PC-3 (cell line): Measurements from ENCODE around the gene PADI2. TPM values are rescaled to one million over a fixed set of nuclear protein-coding genes. Genes with fewer than 3 reads are reported as not detected.
A peak's percentile ranks its signal among the peaks of the same experiment; 100 is the strongest.

Experiments used
- ATAC-seq: fragments of 200-7000 bp; cut with Tn5 transposase; 2 replicates; pipeline ENCODE4 v1.9.1; 2020; ENCODE audit warnings: mild to moderate bottlenecking, moderate library complexity
- Bru-seq: library from RNA; stranded (reverse); fragments of 400-500 nt; gene quantifications from one replicate; lab custom pipeline; 2021; lab: Mats Ljungman, UMichigan
- BruChase-seq, 2 experiments: library from RNA; stranded (reverse); fragments of 400-500 nt; gene quantifications; one replicate each; lab custom pipeline; 2021; lab: Mats Ljungman, UMichigan
- BruUV-seq: library from RNA; stranded (reverse); fragments of 400-500 nt; replicated peaks from 2 replicates; lab custom pipeline; 2021; lab: Mats Ljungman, UMichigan
- CTCF ChIA-PET: fragments of 300-600 bp; sonication (Branson Sonifier 250); formaldehyde crosslinking; loops from one replicate; lab custom pipeline; 2022; ENCODE audit warnings: antibody characterized with exemption; lab: Charles Lee
- POLR2A ChIA-PET: fragments of 300-600 bp; sonication (Branson Sonifier 250); formaldehyde crosslinking; loops from one replicate; lab custom pipeline; 2022; ENCODE audit warnings: antibody characterized with exemption; ENCODE audit not compliant: unreplicated experiment; lab: Charles Lee
- DNase-seq: peaks from one replicate; pipeline ENCODE4 v3.0.0-alpha.2; 2015
- H2AFZ ChIP-seq: fragments of 300-600 bp; sonication (generic); 2 replicates; pipeline ENCODE4 v1.6.0; 2016; ENCODE audit warnings: antibody characterized with exemption, low read length
- H3F3A ChIP-seq: fragments of 300-600 bp; sonication (generic); one replicate; pipeline ENCODE4 v1.6.0; 2017; ENCODE audit warnings: antibody characterized with exemption, low read length, control low read depth, mild to moderate bottlenecking; ENCODE audit not compliant: unreplicated experiment
- H3K27ac ChIP-seq: fragments of 300-600 bp; sonication (generic); 2 replicates; pipeline ENCODE4 v1.5.1; 2016; ENCODE audit warnings: mild to moderate bottlenecking, low read length
- H3K27me3 ChIP-seq: fragments of 300-600 bp; sonication (generic); 2 replicates; pipeline ENCODE4 v1.6.1; 2016; ENCODE audit warnings: low read length, mixed read lengths
- H3K36me3 ChIP-seq: fragments of 300-600 bp; sonication (generic); 2 replicates; pipeline ENCODE4 v1.6.1; 2016; ENCODE audit warnings: low read depth, mixed run types, low read length, mixed read lengths
- H3K4me1 ChIP-seq: fragments of 300-600 bp; sonication (generic); 2 replicates; pipeline ENCODE4 v1.5.1; 2016; ENCODE audit warnings: low read length; ENCODE audit not compliant: insufficient read depth
- H3K4me2 ChIP-seq: fragments of 300-600 bp; sonication (generic); 2 replicates; pipeline ENCODE4 v1.6.0; 2016; ENCODE audit warnings: low read length
- H3K4me3 ChIP-seq: fragments of 300-600 bp; sonication (generic); 2 replicates; pipeline ENCODE4 v1.5.1; 2016; ENCODE audit warnings: mild to moderate bottlenecking, low read length, mixed read lengths
- H3K79me2 ChIP-seq: fragments of 300-600 bp; sonication (generic); 2 replicates; pipeline ENCODE4 v1.6.1; 2017; ENCODE audit warnings: low read length, mixed read lengths
- H3K9ac ChIP-seq: fragments of 300-600 bp; sonication (generic); 2 replicates; pipeline ENCODE4 v1.6.0; 2016; ENCODE audit warnings: mild to moderate bottlenecking, low read length
- H3K9me2 ChIP-seq: fragments of 300-600 bp; sonication (generic); replicated peaks from 2 replicates; pipeline ENCODE4 v1.6.1; 2016; ENCODE audit warnings: mixed run types, low read length, mixed read lengths
- H3K9me3 ChIP-seq: fragments of 300-600 bp; sonication (generic); 2 replicates; pipeline ENCODE4 v1.6.1; 2016; ENCODE audit warnings: low read length, mixed read lengths
- H4K20me1 ChIP-seq: fragments of 300-600 bp; sonication (generic); 2 replicates; pipeline ENCODE4 v1.6.1; 2016; ENCODE audit warnings: low read length, mixed read lengths
- CTCF ChIP-seq: fragments of 300-600 bp; sonication (generic); conservative IDR thresholded peaks from 2 replicates; pipeline ENCODE4 v1.5.1; 2017; ENCODE audit warnings: antibody characterized with exemption, low read depth, mild to moderate bottlenecking, low read length
- EZH2 ChIP-seq: fragments of 300-600 bp; sonication (generic); IDR thresholded peaks from one replicate; pipeline ENCODE4 v1.6.1; 2017; ENCODE audit warnings: antibody characterized with exemption, mild to moderate bottlenecking, low read length; ENCODE audit not compliant: unreplicated experiment
- EZH2phosphoT487 ChIP-seq: fragments of 300-600 bp; sonication (generic); IDR thresholded peaks from 2 replicates; pipeline ENCODE4 v1.6.1; 2018; ENCODE audit warnings: mild to moderate bottlenecking, antibody characterized with exemption, low read length, borderline replicate concordance
- intact Hi-C: fragments of 100-400 bp; cut with micrococcal nuclease; formaldehyde crosslinking; loops from 2 replicates; pipeline ENCODE4 v1.9.0; 2023
- long read RNA-seq: library from polyadenylated mRNA; unstranded; transcript quantifications from one replicate; pipeline ENCODE4 v2.0.0, GENCODE V29; 2021; ENCODE audit not compliant: unreplicated experiment
- total RNA-seq: library from RNA; depleted of rRNA; stranded (reverse); fragments of >200 nt; gene quantifications from 2 replicates; pipeline ENCODE4 v1.2.3, GENCODE V29; 2014; rRNA removed

The PADI2 gene
- total RNA-seq = 2.4 and 3.2 TPM in 2 replicates
- Bru-seq, nascent RNA = percentile 22 among the genes with signal in this experiment
- percentile 19 among the genes with signal in this experiment for BruChase-seq, experiment 1, labeled RNA remaining after a 6-hour chase
- BruChase-seq, experiment 2, labeled RNA remaining after a 2-hour chase = percentile 24 among the genes with signal in this experiment
- long read RNA-seq, full-length matches to known transcripts = 2 of 4 reads
- long read RNA-seq, partial matches to known transcripts = 1 of 4 reads
- long read RNA-seq, other reads (novel, unspliced or antisense) = 1 of 4 reads

GRCh38 chr1:17119076-17119772 is at the start of gene PADI2:
Gene PADI2 (minus strand): TSS chr1:17119451. CDS start chr1:17119371, 80 bp downstream.
- peak within 1 kb of the TSS; percentile 76 for H2AFZ ChIP-seq
- peak; percentile 76 for DNase-seq
- H3K4me3 ChIP-seq = peak within 1 kb of the TSS; percentile 65
- H3K27ac ChIP-seq = no peak within 1 kb of the TSS
- no TSS peak for BruUV-seq
- intact Hi-C loops = no loop called here
- H3K9me3 ChIP-seq = no peaks in the 10 kb centered on the region
- peak within 1 kb of the TSS; percentile 89 for H3K4me2 ChIP-seq
- TF ChIP-seq EZH2phosphoT487 = no peak
- no peak for TF ChIP-seq CTCF
- no peak for TF ChIP-seq EZH2
- no peak within 1 kb of the TSS for H3K9ac ChIP-seq
- no peaks in the 10 kb centered on the region for H3K36me3 ChIP-seq
- no peaks in the 10 kb centered on the region for H3K27me3 ChIP-seq
- ChIA-PET POLR2A (no interaction called here), CTCF (no interaction called here)
- H3K4me1 ChIP-seq = no peaks in the 10 kb centered on the region; the same call in 1 of the 2 replicates
- no peaks in the 10 kb centered on the region for H3K79me2 ChIP-seq
- no peaks in the 10 kb centered on the region for H3K9me2 ChIP-seq
- ATAC-seq = peak; percentile 95
- H4K20me1 ChIP-seq = no peaks in the 10 kb centered on the region
- no peaks in the 10 kb centered on the region for H3F3A ChIP-seq

- Histone ChIP-seq H2AFZ (peak overlapping the region; percentile 66), H3F3A (no peaks in the 10 kb centered on the region), H3K36me3 (no peaks in the 10 kb centered on the region), H3K27me3 (no peaks in the 10 kb centered on the region), H4K20me1 (no peaks in the 10 kb centered on the region), H3K4me1 (peaks cover 27% of the 10 kb centered on the region), H3K27ac (peak overlapping the region; percentile 96), H3K9me2 (no peaks in the 10 kb centered on the region), H3K4me3 (peak overlapping the region; percentile 46), H3K9ac (peak overlapping the region; percentile 72), H3K9me3 (no peaks in the 10 kb centered on the region), H3K79me2 (no peaks in the 10 kb centered on the region), H3K4me2 (peak overlapping the region; percentile 70)
- BruUV-seq = no TSS peak
- POLR2A ChIA-PET = interaction anchor here (0.6 kb wide), 1 partner anchor 304 kb away, joined by 6 read pairs; no protein-coding TSS in a partner anchor
- CTCF ChIA-PET = no interaction called here
- TF ChIP-seq EZH2 (no peak), EZH2phosphoT487 (no peak), CTCF (no peak)
- peak; percentile 77 for ATAC-seq
- peak; percentile 88 for DNase-seq
- intact Hi-C loops = loop anchor here (1.0 kb wide), 3 partner anchors 39 to 69 kb away; no protein-coding TSS in a partner anchor
These were observed 49.0 kb upstream of the PADI2 start for GRCh38 chr1:17168091-17168876.
